Osteoblast (primary cell): ENCODE results near the gene APBA2. TPM values are rescaled to one million over a fixed set of nuclear protein-coding genes. Genes with fewer than 3 reads are reported as not detected.
"Not testable (repeated sequence)": the region's sequence is repeated elsewhere in the genome, so short reads cannot be mapped to it uniquely, and the experiment has no call there.

Source experiments
- DNase-seq: peaks from one replicate; pipeline ENCODE4 v3.0.0; 2011; ENCODE audit warnings: low spot score, mixed read lengths; ENCODE audit not compliant: insufficient read length; ENCODE audit errors: missing footprints
- H2AFZ ChIP-seq: 2 replicates; pipeline ENCODE4 v1.6.0; 2011; ENCODE audit warnings: mild to moderate bottlenecking, low read length
- H3K27ac ChIP-seq: 2 replicates; pipeline ENCODE4 v1.5.1; 2011; ENCODE audit warnings: mild to moderate bottlenecking, low read depth, low read length, moderate library complexity
- H3K27me3 ChIP-seq: 2 replicates; pipeline ENCODE4 v1.6.0; 2012; ENCODE audit warnings: mild to moderate bottlenecking, control low read depth, inconsistent platforms, low read length, moderate library complexity; ENCODE audit not compliant: insufficient read depth
- H3K36me3 ChIP-seq: 2 replicates; pipeline ENCODE4 v1.5.1; 2011; ENCODE audit warnings: mild to moderate bottlenecking, low read length, control low read depth, moderate library complexity; ENCODE audit not compliant: insufficient read depth
- H3K4me1 ChIP-seq: 2 replicates; pipeline ENCODE4 v1.5.1; 2011; ENCODE audit warnings: mild to moderate bottlenecking, low read length, control low read depth, moderate library complexity; ENCODE audit not compliant: insufficient read depth
- H3K4me2 ChIP-seq: 2 replicates; pipeline ENCODE4 v1.6.0; 2011; ENCODE audit warnings: mild to moderate bottlenecking, low read length; ENCODE audit not compliant: insufficient read depth
- H3K4me3 ChIP-seq: fragments of 200-600 bp; sonication (generic); 3 replicates; pipeline ENCODE4 v1.5.1; 2012; ENCODE audit warnings: mild to moderate bottlenecking, low read length, inconsistent platforms; ENCODE audit not compliant: insufficient read depth
- H3K79me2 ChIP-seq: 2 replicates; pipeline ENCODE4 v1.6.0; 2012; ENCODE audit warnings: mild to moderate bottlenecking, low read length, control low read depth, inconsistent platforms; ENCODE audit not compliant: insufficient read depth
- H3K9me3 ChIP-seq: 2 replicates; pipeline ENCODE4 v1.5.1; 2011; ENCODE audit warnings: low read depth, low read length, control low read depth
- H4K20me1 ChIP-seq: 2 replicates; pipeline ENCODE4 v1.6.0; 2012; ENCODE audit warnings: mild to moderate bottlenecking, low read length, control low read depth; ENCODE audit not compliant: insufficient read depth
- total RNA-seq: library from RNA; depleted of rRNA; stranded (reverse); fragments of >200 nt; gene quantifications from 2 replicates; pipeline ENCODE4 v1.2.3, GENCODE V29; 2012
- TF ChIP-seq, protein P1 (sequence below): IDR thresholded peaks from 2 replicates; pipeline ENCODE4 v1.5.1; 2011; ENCODE audit warnings: mild to moderate bottlenecking, low read depth, low read length, moderate library complexity; ENCODE audit errors: extremely low read depth

Gene APBA2
- total RNA-seq, 1 donor: 6.2 TPM

- Histone ChIP-seq H2AFZ (no peak overlapping the region), H4K20me1 (peaks cover 3% of the 10 kb centered on the region), H3K4me3 (no peak overlapping the region), H3K36me3 (no peaks in the 10 kb centered on the region), H3K27me3 (no peaks in the 10 kb centered on the region), H3K4me2 (no peak overlapping the region), H3K4me1 (peaks cover 15% of the 10 kb centered on the region), H3K9me3 (no peaks in the 10 kb centered on the region), H3K27ac (no peak overlapping the region), H3K79me2 (no peaks in the 10 kb centered on the region)
- no peak for DNase-seq
- TF ChIP-seq, protein P1, sequence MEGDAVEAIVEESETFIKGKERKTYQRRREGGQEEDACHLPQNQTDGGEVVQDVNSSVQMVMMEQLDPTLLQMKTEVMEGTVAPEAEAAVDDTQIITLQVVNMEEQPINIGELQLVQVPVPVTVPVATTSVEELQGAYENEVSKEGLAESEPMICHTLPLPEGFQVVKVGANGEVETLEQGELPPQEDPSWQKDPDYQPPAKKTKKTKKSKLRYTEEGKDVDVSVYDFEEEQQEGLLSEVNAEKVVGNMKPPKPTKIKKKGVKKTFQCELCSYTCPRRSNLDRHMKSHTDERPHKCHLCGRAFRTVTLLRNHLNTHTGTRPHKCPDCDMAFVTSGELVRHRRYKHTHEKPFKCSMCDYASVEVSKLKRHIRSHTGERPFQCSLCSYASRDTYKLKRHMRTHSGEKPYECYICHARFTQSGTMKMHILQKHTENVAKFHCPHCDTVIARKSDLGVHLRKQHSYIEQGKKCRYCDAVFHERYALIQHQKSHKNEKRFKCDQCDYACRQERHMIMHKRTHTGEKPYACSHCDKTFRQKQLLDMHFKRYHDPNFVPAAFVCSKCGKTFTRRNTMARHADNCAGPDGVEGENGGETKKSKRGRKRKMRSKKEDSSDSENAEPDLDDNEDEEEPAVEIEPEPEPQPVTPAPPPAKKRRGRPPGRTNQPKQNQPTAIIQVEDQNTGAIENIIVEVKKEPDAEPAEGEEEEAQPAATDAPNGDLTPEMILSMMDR: no peak
Measured at GRCh38 chr15:29018120-29018805, 132.5 kb downstream of the APBA2 start.

DNA sequence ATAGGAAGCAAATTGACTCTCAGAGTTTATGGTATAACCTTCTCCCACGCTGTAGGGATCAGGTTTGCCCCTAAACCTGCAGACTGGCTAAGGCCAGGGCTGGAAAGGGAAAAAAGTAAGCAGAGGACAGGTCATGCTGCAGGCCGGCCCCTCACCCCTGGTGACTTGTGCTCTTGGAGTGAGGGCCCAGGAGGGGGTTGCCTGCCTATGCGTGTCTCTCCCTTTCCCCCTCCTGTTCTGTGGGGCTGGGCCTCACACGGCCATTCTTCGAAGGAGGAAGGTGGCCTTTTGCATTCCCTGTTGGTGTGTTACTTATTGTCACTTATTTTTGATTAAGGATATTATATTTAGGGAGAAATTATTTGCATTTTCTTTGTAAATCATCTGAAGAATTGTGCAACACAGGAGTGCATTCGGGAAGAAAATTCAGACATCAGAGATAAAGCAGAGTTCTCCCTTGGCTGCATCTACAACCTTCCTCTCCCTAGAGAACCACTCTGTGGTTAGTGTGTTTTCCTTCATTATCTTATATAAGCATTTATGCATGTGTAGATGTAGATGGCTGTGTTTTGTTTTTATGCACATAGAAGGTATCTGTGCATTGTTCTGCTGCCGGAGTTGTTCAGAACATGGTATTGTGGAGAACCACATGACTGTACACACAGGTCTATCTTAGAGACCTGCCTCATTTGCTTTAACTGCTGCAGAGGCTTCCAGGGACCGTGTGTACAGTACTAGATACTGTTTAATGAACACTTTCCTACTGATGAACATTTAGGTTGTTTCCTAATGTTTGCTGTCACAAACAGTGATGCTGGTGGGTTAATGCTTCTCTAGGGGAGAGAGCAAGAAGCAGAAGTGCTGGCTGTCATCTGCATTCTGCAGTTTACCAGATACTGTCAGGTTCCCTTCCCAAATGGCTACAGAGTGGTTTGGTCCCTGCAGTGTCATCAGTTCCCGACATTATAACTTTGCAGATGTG lies 133.5 kb downstream of the APBA2 start:
- no peaks in the 10 kb centered on the region for H3K27me3 ChIP-seq
- no peak for DNase-seq
- TF ChIP-seq, protein P1: no peak
- no peak overlapping the region for H2AFZ ChIP-seq
- no peaks in the 10 kb centered on the region for H3K36me3 ChIP-seq
- H3K9me3 ChIP-seq: no peaks in the 10 kb centered on the region
- H3K4me1 ChIP-seq: peaks cover 6% of the 10 kb centered on the region
- no peak overlapping the region for H3K27ac ChIP-seq
- H3K4me2 ChIP-seq: no peak overlapping the region
- no peaks in the 10 kb centered on the region for H3K79me2 ChIP-seq
- H3K4me3 ChIP-seq: no peak overlapping the region
- H4K20me1 ChIP-seq: peaks cover 3% of the 10 kb centered on the region

DNA sequence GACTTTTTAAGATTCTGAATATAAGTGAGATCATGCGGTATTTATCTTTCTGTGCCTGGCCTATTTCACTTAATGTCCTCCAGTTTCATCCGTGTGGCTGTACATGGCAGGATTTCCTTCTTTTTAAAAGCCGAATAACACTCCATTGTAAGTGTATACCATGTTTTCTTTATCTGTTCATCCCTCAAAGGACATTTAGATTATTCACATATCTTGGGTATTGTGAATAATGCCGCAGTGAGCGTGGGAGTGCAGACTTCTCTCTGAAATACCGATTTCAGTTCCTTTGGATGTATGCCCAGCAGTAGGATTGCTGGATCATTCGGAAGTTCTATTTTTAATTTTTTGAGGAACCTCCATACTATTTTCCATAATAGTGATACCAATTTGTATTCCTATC lies 136.1 kb downstream of the APBA2 start:
- H3K9me3 ChIP-seq: no peaks in the 10 kb centered on the region
- no peak for DNase-seq
- peaks cover 3% of the 10 kb centered on the region for H4K20me1 ChIP-seq
- no peak overlapping the region for H2AFZ ChIP-seq
- no peak overlapping the region for H3K27ac ChIP-seq
- H3K4me2 ChIP-seq: no peak overlapping the region
- no peaks in the 10 kb centered on the region for H3K27me3 ChIP-seq
- TF ChIP-seq, protein P1: no peak
- no peaks in the 10 kb centered on the region for H3K36me3 ChIP-seq
- no peak overlapping the region for H3K4me3 ChIP-seq
- no peaks in the 10 kb centered on the region for H3K79me2 ChIP-seq
- H3K4me1 ChIP-seq: peaks cover 2% of the 10 kb centered on the region

DNA sequence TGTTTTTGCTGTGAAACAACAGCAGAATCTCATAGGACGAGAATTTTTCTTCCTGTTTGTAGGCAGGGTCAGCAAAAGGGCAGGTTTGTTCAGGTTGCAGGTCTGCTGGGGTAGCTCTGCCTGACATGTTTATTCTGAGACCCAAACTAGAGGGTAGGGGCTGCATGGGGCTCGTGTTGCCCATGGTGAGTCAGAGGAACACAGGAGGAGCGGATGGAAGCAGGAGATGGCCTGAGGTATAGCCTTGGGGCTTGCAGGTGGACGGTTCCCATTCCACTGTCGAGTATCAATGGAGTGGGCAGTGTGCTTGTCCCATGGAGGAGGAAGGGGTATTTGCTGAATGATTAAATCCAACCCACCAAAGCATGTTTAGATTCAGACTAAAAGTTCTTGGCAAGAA lies 138.9 kb downstream of the APBA2 start:
- H3K4me3 ChIP-seq: no peak overlapping the region
- no peaks in the 10 kb centered on the region for H3K27me3 ChIP-seq
- no peak overlapping the region for H2AFZ ChIP-seq
- no peaks in the 10 kb centered on the region for H3K36me3 ChIP-seq
- no peak for DNase-seq
- TF ChIP-seq, protein P1: no peak
- H4K20me1 ChIP-seq: no peaks in the 10 kb centered on the region
- peaks cover 2% of the 10 kb centered on the region for H3K4me1 ChIP-seq
- no peak overlapping the region for H3K4me2 ChIP-seq
- no peaks in the 10 kb centered on the region for H3K79me2 ChIP-seq
- H3K27ac ChIP-seq: no peak overlapping the region
- no peaks in the 10 kb centered on the region for H3K9me3 ChIP-seq

GRCh38 chr15:29025411-29025810 lies 139.6 kb downstream of the APBA2 start:
- not testable (repeated sequence) for H3K4me2 ChIP-seq, H3K36me3 ChIP-seq, H3K79me2 ChIP-seq, H3K9me3 ChIP-seq, H4K20me1 ChIP-seq, H3K4me1 ChIP-seq, DNase-seq, H3K4me3 ChIP-seq, H2AFZ ChIP-seq, H3K27me3 ChIP-seq, H3K27ac ChIP-seq
